HG02571 (cell line): ENCODE measurements around the gene SLC15A3.
"Not testable (repeated sequence)": the region's sequence is repeated elsewhere in the genome, so short reads cannot be mapped to it uniquely, and the experiment has no call there.

ENCODE experiments used
- ATAC-seq: cut with Tn5 transposase; IDR thresholded peaks from one replicate; pipeline ENCODE4 v1.9.1; 2021; ENCODE audit warnings: mild to moderate bottlenecking, moderate library complexity; ENCODE audit not compliant: unreplicated experiment

The SLC15A3 gene

DNA sequence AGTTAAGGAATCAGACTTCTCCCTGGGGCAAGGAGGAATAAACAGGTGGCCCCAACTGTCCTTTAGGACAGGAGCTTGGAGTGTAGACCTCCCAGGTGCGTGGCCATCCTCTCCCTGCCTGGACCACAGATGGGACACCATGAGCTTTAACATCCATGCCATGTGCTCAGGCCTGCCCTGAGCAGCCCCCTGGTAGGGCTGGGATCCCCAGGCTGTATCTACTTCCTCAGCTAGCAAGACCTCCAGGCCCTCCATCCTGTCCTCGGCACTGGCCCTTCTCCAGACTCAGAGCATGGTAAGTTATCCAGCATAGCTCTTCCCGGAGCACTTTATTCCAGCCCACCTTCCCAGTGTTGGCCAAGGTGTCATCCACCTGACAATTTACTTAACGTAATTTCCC, 25.2 kb upstream of the SLC15A3 start:
- no peak for ATAC-seq

DNA sequence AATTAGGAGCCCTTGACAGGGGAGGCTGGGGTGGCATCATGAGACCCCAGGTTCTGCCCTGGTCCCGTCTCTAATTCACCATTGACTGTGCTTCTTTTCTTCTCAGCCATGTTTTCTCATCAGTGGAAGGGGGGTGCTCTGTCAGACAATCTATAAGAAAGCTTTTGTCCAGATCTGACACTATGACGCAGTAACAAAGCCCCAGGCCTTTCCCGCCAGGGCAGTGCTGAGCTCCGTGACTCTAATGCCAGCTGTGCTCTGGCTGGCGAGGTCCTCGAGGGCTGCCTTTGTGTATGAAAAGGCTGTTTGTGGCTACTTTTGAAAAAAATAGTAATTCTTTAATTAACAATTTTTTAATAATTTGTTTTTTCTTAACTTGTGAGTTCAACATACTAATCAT, 22.8 kb upstream of the SLC15A3 start:
- ATAC-seq, result no peak

DNA sequence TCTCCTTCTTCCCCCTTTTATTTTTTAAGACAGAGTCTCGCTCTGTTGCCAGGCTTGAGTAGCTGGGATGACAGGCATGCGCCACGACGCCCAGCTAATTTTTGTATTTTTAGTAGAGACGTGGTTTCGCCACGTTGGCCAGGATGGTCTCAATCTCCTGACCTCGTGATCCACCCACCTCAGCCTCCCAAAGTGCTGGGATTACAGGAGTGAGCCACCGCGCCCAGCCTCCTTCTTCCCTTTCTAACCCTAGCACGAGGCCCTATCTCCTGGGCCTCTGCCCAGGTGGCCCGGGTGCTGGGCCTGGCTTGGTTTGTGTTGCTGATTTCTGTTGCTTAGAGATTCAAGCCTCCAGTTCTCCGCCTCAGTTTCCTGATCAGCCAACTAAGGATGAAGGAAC, 22.3 kb upstream of the SLC15A3 start:
- not testable (repeated sequence) for ATAC-seq

DNA sequence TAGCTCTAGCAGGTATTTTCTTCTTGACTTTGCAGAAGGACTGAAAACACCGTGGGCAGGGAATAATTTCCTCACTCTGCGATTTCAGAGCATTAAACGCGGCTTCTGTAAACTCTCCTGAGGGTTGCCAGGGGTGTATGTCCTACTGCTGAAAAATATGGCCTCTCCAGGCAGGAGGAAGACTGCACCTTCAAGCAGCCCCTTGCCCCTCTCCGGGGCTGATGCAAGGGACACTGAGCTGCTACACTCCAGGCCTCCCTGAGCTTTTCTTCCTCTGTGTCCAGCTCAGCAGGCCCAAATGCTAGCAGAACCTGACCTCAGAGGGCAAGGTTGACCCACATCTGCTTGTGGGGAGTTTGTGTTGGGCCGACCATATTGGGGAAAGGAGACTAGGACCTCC, 21.7 kb upstream of the SLC15A3 start:
- no peak for ATAC-seq

DNA sequence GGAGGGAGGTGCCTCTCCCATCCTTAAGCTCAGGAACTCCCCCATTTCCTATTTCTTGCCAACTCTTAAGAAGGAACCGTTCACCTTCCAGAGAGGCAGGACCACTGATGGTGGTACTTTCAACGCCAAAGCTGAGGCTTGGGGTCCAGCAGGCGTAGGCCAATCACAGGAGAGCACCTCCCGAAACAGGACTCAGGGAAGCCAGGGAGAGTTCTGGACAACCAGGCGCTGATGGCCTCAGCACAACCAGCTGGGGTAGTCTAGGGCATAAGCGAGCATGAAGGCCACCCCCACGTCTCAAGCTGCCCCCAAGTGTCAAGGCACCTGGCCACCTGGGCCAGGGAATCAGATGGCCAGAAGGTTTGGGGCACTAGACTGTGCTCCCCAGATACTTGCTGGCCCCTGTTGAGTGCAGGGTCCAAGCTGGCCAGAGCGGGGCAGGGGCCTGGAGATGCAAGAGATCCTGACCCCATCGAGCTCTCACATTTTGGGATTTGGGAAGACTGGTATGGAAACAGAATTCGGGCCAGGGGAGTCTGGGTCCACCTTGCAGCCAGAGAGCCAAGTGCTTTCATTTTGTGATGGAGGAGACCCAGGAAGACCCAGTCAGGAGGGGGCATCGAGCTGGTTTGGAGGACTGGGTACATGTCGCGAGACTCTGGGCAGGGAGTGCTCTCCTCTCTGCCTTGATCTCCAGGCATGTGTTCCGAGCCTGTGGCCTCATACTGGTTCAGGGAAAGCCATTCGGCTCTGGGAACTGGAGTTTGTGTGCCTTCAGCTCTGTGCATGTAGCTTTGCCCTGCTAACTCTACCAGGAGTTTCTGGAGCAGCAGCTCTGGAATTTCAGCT, 20.4 kb upstream of the SLC15A3 start:
- ATAC-seq, result no peak

DNA sequence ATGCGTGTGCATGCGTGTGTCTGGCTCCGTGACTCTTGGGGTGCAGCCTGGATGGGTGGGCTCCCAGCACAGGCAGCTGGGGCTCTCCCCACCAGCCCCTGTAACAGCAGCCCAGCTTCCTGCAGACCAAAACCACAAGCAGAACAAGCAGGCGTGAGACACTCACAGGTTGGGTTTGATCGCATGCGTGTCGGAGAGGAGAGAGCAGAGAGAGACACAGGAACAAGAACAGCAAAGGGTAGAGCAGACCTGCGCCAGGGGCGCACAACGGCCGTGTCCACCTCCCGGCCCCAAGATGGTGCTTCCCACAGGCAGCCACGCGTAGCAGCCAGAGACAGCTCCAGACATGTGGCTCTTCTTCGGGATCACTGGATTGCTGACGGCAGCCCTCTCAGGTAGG, 19.5 kb upstream of the SLC15A3 start, which contains the start of gene CD6:
Gene CD6 (plus strand): TSS at position 161 of the 400 bp plus-strand sequence. CDS start 186 bp downstream, at position 347.
- no peak for ATAC-seq

DNA sequence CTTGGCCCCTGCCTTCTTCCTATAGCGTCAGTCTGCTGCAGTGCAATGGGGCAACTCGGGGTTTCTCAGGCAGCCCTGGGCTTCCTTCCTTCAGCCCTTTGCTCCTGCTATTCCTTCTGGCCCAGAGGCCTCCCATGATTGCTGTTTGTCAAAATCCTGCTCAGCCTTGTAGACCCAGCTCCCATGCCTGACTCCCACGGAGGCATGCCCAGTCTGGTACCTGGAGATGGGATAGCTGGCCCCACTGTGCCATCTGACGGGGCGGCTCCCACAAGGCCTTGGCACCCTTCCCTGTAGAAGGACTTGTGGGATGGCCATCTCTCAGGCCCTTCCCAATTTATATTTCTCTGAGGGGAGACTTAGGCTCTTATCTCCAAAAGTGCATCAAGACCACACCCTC, 18.9 kb upstream of the SLC15A3 start:
- ATAC-seq, result no peak

DNA sequence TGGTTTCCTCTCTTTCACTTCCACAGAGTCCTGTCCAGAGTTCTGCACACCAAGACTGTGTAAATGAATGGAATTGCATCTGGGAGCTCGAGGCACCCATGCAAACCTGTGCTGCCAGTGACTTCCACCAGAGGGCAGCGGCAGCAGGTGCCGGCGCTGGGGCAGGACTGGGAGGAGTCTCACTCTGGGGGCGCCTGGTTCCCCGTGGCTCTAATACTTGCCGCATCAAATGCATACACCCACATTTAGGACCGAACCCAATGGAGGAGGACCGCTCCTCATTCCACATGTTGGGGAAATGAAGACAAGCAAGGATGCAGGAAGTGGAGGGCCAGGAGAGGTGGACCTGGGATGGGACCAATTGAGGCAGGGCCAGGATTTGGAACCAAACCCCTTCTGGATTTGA, 18.4 kb upstream of the SLC15A3 start:
- no peak for ATAC-seq

DNA sequence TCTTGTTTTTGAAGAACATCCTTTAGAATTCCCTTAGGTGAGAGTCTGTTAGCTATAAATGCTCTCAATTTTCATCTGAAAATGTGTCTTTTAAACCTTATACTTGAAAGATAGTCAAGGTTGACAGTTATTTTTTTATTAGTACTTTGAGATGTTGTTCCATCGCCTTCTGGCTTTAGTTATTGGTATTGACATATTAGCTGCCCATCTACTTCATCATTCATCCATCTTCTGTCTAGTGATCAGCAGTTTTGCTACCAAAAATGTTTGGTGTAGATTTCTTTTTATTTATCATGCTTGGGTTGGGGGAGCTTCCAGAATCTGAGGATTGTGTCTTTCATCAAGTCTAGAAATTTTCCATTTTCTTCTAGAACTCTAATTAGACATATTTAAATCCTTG, 16.2 kb upstream of the SLC15A3 start:
- no peak for ATAC-seq

DNA sequence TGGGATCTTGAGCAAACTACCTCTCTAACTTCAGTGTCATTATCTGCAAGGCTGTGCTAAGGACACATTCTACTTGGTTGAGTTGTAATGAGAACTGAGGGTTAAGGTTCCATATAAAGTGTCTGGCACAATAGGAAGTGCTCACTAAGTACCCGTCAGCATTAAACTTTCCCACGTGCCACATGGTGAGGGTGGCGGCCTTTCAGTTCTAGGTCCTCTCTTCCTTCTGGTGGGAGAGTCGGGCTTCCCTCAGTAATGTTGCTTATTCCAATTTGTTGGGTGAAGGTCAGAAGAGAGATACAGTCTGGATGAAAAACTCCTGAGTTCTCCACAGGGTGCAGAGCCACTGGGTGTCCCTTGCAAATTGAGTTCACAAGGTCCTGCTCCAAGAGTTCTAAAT, 14.9 kb upstream of the SLC15A3 start:
- ATAC-seq, result no peak

DNA sequence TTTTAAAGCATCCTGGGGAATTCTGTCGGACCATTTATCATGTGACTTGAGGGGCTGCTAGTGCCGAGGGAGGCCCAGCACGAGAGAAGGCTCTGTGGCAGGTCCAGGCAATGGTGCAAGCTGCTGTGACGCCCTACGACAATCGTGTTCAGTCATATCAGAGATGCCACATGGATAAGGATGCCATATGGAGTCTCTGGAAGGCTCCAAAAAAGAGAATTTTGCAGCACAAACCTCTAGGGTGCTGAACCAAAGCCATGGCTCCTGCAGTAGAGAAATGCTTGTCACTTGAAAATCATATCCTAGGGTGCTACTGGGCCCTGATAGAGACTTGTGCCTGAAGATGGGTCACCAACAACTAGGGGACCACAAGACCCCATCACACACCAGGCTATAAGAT, 12.8 kb upstream of the SLC15A3 start:
- no peak for ATAC-seq

DNA sequence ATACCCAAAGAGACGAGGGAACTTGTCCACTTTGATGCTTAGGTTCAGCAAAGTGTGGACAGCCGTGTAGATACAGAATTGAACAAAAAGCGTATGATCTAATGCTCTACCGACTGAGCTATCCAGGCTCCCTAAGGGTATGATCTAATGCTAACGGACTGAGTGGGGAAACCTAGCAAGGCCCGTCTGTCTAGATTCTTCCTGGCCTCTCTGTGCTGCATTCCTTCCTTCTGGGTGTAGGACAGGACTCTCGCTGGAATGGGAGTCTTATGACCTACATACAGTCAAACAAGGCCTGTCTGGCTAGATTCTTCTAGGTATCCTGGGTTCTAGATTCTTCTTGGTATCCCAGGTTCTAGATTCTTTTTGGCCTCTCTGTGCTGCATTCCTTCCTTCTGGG, 8.4 kb upstream of the SLC15A3 start:
- ATAC-seq, result no peak

DNA sequence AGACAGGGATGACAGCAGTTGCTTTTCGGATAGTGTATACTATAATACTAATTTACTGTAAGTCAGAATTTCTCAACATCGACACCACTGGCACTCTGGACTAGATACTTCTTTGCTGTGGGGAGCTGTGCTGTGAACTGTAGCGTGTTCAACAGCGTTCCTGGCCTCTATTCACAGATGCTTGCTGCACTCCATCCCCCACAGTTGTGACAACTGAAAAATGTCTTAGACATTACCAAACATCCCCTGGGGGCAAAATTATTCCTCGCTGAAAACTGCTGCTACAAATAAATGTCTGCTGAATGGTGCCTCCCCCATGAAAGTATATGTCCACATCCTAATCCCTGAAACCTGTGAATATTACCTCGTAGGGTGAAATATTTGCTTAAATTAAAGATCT, 7.5 kb upstream of the SLC15A3 start:
- ATAC-seq, result no peak

DNA sequence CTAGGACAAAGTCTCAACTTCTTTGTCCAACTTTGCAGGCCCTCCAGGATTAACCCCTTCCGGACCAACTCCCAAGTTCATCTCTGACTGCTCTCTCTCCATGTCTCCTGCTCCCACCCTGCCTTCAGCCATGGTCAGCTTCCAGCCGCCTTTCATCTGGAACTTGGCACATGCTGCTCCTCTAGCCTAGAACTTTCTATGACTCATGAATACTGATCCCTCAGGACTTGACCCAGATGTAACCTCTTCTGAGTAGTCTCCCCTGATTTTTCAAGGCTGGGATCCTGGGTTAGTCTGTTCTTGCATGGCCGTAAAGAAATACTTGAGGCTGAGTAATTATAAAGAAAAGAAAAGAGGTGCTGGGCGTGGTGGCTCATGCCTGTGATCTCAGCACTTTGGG, 5.2 kb upstream of the SLC15A3 start:
- no peak for ATAC-seq

DNA sequence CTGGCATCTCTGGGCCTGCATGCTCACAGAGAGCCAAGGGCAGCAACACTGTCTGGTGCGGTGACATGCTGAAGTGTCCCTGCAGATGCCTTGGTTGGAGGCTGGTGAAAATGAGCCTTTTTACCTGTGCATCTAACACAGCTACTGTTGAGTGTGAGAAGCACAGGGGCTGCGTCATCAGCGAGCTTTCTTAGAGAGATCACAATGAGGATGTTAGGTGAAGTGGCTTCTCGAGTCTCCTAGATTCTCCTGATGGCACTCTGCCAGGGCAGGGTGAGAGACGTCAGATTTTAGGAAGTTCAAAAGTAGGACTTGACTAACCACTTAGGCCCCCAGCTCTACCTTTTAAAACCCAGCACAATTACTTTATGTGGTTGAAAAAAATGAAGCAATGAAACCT, 3.6 kb upstream of the SLC15A3 start:
- ATAC-seq, result no peak

DNA sequence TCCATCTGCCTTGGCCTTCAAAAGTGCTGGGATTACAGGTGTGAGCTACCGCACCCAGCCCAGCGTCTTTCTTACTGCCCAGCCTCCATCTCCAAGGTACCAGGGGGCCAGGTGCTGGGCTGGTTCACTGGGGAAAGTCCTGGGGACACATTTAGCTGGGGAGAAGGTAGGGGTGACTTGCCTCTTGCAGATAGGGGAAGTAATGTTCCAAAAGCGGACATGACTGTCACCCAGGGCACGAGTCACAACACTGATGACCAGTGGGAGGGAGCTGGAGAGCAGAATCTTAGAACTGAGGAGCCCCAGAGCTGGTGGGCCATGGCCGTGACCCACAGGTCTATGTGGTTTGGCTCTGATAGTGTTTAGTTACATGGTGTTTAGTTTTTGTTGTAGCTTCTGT, 2.4 kb upstream of the SLC15A3 start:
- ATAC-seq, result no peak

DNA sequence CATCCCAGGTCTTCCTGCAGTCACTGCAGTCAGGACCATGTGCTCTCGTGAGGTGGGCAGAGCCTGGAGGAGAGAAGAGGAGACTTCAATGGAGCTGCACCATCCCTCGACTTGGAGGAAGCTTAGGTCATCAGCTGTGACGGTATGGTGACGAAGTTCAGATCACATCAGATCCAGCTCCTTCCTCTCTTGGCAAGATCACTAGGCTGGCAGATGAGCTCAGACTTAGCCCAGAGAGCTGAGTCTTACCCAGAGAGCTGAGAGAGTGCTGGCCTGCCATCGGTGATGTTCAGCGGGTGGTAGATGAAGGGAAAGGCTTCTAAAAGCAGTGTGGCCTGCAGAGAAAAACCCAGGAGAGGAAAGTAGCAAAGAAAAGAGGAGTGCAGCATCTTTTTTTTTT, 1.8 kb upstream of the SLC15A3 start:
- ATAC-seq, result no peak

DNA sequence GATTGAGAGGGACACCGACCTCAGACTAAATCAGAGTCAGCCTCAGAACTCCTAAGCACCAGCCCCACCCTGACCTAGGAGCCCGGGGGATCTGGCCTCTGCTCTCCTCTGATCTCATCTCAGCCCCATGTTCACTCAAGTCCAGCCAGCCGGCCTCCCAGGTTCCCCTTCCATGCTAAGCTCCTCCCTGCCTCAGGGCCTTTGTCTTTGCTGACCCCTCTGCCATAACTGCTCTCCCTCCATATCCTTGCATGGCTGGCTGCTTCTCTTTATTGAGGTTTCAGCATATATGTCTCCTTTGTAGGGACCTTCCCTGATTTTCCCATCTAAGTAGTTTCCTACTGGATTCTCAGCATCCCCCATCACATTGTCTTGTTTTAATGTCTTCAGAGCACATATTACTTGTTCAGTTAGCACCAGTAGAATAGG, 780 bp upstream of the SLC15A3 start:
- peak; percentile 19 for ATAC-seq

DNA sequence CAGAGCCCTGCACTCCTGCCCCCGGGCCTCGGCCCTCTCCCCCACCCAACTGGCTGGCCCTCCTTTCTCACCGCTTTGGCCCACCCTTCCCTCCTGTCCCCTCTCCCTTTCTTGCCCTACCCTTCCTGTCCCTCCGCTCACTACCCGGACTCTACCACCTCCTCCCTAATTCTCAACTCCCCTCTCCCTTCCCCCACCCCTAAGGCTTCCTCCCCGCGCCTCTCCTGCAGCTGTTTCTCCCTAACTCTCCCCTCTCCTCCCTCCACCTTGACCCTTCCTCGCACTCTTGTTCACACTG, 421 bp downstream of the SLC15A3 start:
- ATAC-seq, result peak; percentile 4

DNA sequence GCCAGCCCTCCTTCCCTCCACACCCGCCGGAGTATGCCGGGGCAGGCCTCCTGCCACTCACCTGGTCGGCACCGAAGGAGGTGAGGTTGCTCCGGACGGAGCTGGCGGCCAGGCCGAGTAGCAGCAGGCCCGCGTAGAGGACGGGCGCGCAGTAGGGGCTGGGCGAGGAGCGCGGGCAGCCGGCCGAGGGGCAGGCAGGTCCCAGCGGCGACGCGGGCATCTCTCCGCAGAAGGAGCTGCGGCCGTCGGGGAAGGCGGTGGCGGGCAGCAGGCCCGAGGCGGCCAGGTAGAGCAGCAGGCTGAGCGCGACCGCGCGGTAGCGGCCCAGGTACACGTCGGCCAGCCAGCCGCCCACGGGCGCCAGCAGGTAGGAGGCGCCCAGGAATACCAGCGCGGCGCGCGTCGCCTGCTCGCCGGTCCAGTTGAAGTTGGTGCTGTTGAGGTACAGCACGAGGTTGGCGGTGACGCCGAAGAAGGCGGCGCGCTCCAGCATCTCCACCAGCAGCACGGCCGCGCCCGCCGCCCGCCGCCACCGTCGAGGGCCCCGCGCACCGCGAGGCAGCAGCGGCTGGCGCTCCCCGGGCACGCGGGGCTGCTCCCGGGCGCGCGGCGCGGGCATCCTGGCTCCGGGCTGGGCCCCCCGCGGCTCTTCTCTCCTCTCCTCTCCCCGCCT, 907 bp downstream of the SLC15A3 start:
- ATAC-seq, result peak; percentile 8

DNA sequence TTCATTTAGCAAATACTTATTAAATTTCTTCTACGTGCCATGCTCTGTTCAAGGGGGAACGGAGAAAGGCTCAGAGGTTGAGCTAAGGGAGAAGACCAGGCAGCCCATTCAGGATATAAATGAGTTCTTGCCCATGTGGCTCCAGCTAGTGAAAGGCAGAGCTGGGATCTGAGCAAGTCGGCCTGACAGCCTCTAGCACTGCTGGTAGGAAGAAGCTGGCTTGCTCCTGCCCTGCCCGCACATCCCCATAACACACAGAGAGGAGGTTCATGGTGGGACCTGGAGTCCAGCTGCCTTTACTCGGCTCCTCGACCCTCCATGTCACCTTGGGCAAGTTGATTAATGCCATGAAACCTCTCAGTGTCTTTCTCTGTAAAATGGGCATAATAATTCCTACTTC, 2.0 kb downstream of the SLC15A3 start:
- ATAC-seq, result no peak

DNA sequence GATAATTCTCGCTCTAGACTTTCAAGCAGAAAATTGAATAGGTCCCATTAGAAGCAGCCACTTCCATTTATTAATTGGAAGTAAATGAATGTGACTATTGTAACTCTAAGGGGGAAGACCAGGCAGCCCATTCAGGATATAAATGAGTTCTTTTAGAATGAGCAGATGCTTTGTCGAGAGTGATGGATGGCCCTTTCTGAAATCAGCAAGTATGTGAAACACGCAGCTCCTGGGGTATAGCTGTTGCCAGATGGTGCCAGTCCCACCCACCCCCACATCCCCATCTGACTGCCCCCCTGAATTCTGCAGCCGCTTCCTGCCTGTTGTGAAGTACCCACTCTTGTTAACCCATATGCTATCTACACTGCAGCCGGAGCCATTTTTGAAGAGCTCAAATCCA, 3.7 kb downstream of the SLC15A3 start:
- no peak for ATAC-seq

DNA sequence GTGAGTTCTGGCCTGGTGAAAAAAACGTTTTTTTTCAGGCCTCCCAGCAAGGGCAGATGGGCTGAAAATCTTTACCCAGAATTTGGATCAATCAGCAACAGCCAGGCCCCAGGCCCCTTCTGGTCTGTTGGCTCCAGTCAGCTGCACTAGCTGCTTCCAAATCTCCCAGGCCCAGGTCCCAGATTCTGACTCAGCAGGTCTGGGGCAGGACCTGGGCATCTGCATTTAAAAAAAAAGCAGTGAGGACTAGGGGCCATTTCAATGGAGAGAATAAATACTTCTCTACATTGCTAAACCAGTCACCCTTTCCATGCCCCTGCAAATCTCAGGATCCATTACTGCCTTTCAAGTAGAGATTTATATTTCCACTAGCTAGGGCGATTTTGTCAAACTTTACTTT, 4.3 kb downstream of the SLC15A3 start:
- no peak for ATAC-seq
